Measurements from ENCODE around the gene CDH26. TPM values are rescaled to one million over a fixed set of nuclear protein-coding genes. Genes with fewer than 3 reads are reported as not detected.

CDH26 gene
- total RNA-seq, 1 donor from 2014 or later: not detected

GRCh38 chr20:60050193-60050947, 92.1 kb downstream of the CDH26 start:
- H3K27me3 Mint-ChIP-seq (ENCODE audit: low read depth): peaks cover 3% of the 10 kb centered on the region
- TF ChIP-seq CTCF (IDR thresholded peaks at IDR 0.05): peak; percentile 41
- peaks cover 13% of the 10 kb centered on the region for H3K4me1 Mint-ChIP-seq (ENCODE audit: low read depth)
- no peak overlapping the region for H3K27ac Mint-ChIP-seq (ENCODE audit: unreplicated experiment)
- no peak overlapping the region for H3K4me3 Mint-ChIP-seq (ENCODE audit: unreplicated experiment)
- no peaks in the 10 kb centered on the region for H3K9me3 Mint-ChIP-seq (ENCODE audit: low read depth)
- DNase-seq (ENCODE audit: low spot score): no peak
- H3K36me3 Mint-ChIP-seq (ENCODE audit: low read depth): no peaks in the 10 kb centered on the region

GRCh38 chr20:60051911-60052310, 93.7 kb downstream of the CDH26 start:
- H3K27me3 Mint-ChIP-seq (ENCODE audit: low read depth): peaks cover 3% of the 10 kb centered on the region
- H3K9me3 Mint-ChIP-seq (ENCODE audit: low read depth): no peaks in the 10 kb centered on the region
- H3K4me1 Mint-ChIP-seq (ENCODE audit: low read depth): peaks cover 8% of the 10 kb centered on the region
- DNase-seq (ENCODE audit: low spot score): no peak
- H3K27ac Mint-ChIP-seq (ENCODE audit: unreplicated experiment): no peak overlapping the region
- no peak for TF ChIP-seq CTCF (IDR thresholded peaks at IDR 0.05)
- no peaks in the 10 kb centered on the region for H3K36me3 Mint-ChIP-seq (ENCODE audit: low read depth)
- H3K4me3 Mint-ChIP-seq (ENCODE audit: unreplicated experiment): no peak overlapping the region

DNA sequence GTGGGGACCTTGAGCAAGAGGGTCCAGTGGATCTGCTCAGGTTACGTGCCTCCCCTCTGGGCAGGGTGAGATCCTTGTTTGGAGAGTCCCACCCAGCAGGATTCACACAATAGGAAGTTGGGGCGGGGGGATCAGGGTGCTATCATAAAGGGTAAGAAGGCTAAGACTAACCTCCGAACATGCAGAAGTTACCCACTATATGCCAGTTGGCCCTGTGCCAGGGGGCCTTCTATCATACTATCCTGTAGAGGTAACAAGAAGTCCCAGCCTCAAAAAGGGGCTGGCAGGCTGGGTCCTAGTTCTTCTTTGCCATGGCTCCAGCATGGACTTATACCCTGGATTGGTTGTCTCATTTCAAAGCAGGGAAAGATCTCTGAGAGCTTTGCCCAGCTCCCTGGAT, 94.1 kb downstream of the CDH26 start:
- Mint-ChIP-seq H3K36me3 (ENCODE audit: low read depth) (no peaks in the 10 kb centered on the region), H3K9me3 (ENCODE audit: low read depth) (no peaks in the 10 kb centered on the region), H3K4me1 (ENCODE audit: low read depth) (peaks cover 8% of the 10 kb centered on the region), H3K27me3 (ENCODE audit: low read depth) (peaks cover 3% of the 10 kb centered on the region), H3K4me3 (ENCODE audit: unreplicated experiment) (no peak overlapping the region), H3K27ac (ENCODE audit: unreplicated experiment) (no peak overlapping the region)
- no peak for TF ChIP-seq CTCF (IDR thresholded peaks at IDR 0.05)
- no peak for DNase-seq (ENCODE audit: low spot score)

- peaks cover 3% of the 10 kb centered on the region for H3K27me3 Mint-ChIP-seq (ENCODE audit: low read depth)
- H3K4me3 Mint-ChIP-seq (ENCODE audit: unreplicated experiment): no peak overlapping the region
- H3K9me3 Mint-ChIP-seq (ENCODE audit: low read depth): no peaks in the 10 kb centered on the region
- no peaks in the 10 kb centered on the region for H3K36me3 Mint-ChIP-seq (ENCODE audit: low read depth)
- H3K4me1 Mint-ChIP-seq (ENCODE audit: low read depth): peaks cover 17% of the 10 kb centered on the region
- DNase-seq (ENCODE audit: low spot score): no peak
- no peak overlapping the region for H3K27ac Mint-ChIP-seq (ENCODE audit: unreplicated experiment)
- TF ChIP-seq CTCF (IDR thresholded peaks at IDR 0.05): no peak
Measured at GRCh38 chr20:60053125-60053817, 95.0 kb downstream of the CDH26 start.

DNA sequence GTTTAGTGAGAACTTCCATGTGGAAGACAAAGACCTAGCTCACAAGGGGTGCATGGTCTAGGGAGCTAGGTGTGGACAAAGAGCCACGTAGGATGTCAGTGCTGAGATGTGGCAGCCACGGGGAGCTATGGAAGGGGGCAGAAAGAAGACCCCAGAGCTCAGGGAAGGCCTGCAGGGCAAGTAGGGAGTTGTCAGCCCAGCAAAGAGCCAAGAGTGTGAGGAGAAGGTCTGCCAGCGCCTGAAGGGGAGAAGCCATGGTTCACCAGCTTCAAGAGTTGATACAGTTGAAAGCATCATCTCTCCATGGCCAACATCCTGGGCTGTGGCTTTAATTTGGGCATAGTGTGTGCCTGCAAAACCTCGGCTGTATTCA, 95.6 kb downstream of the CDH26 start:
- H3K4me3 Mint-ChIP-seq (ENCODE audit: unreplicated experiment): no peak overlapping the region

More for the DNA sequence above, 95.6 kb downstream of the CDH26 start:
- Mint-ChIP-seq H3K27ac (ENCODE audit: unreplicated experiment) (no peak overlapping the region), H3K9me3 (ENCODE audit: low read depth) (no peaks in the 10 kb centered on the region), H3K27me3 (ENCODE audit: low read depth) (peaks cover 3% of the 10 kb centered on the region), H3K36me3 (ENCODE audit: low read depth) (no peaks in the 10 kb centered on the region), H3K4me1 (ENCODE audit: low read depth) (peaks cover 22% of the 10 kb centered on the region)
- no peak for TF ChIP-seq CTCF (IDR thresholded peaks at IDR 0.05)
- DNase-seq (ENCODE audit: low spot score): no peak

Measured in chondrocyte (in vitro differentiated cells).